ENCODE results near the gene RINL.
A peak's percentile ranks its signal among the peaks of the same experiment; 100 is the strongest.
"Not testable (repeated sequence)": the region's sequence is repeated elsewhere in the genome, so short reads cannot be mapped to it uniquely, and the experiment has no call there.

The RINL gene

GRCh38 chr19:38873400-38873799, 4.7 kb downstream of the RINL start:
- DNase-seq, result not testable (repeated sequence)

GRCh38 chr19:38870612-38871011, 7.5 kb downstream of the RINL start:
- DNase-seq, result no peak

GRCh38 chr19:38869836-38870607, 8.1 kb downstream of the RINL start:
- DNase-seq, result no peak

GRCh38 chr19:38869160-38869835, 8.8 kb downstream of the RINL start:
- no peak for DNase-seq

GRCh38 chr19:38868551-38868950, 9.5 kb downstream of the RINL start:
- no peak for DNase-seq

- no peak for DNase-seq
Measured at GRCh38 chr19:38867171-38867780, 10.8 kb downstream of the RINL start.

- no peak for DNase-seq
Measured at GRCh38 chr19:38862321-38863059, 15.6 kb downstream of the RINL start.

GRCh38 chr19:38861368-38861767, 16.7 kb downstream of the RINL start:
- no peak for DNase-seq

- DNase-seq, result not testable (repeated sequence)
Measured at GRCh38 chr19:38859631-38860204, 18.4 kb downstream of the RINL start.

GRCh38 chr19:38856813-38857212, 21.3 kb downstream of the RINL start:
- no peak for DNase-seq

- not testable (repeated sequence) for DNase-seq
Measured at GRCh38 chr19:38855751-38856150, 22.3 kb downstream of the RINL start.

GRCh38 chr19:38854961-38855360, 23.1 kb downstream of the RINL start:
- DNase-seq, result not testable (repeated sequence)

GRCh38 chr19:38853214-38853613, 24.9 kb downstream of the RINL start:
- no peak for DNase-seq

- peak; percentile 66 for DNase-seq
Measured at GRCh38 chr19:38852231-38853044, 25.6 kb downstream of the RINL start.

- DNase-seq, result peak; percentile 90
Measured at GRCh38 chr19:38851622-38852230, 26.3 kb downstream of the RINL start.

GRCh38 chr19:38850976-38851621, 27.0 kb downstream of the RINL start:
- DNase-seq, result no peak

GRCh38 chr19:38850436-38850975, 27.6 kb downstream of the RINL start:
- no peak for DNase-seq

- peak; percentile 100 for DNase-seq
Measured at GRCh38 chr19:38849860-38850435, 28.1 kb downstream of the RINL start, which contains the start of gene HNRNPL. Gene HNRNPL (minus strand): TSS chr19:38849986. CDS start chr19:38849966, 20 bp downstream.

GRCh38 chr19:38849147-38849859, 28.8 kb downstream of the RINL start:
- peak; percentile 94 for DNase-seq

Data from HCEC 1CT (cell line).